Loucy (cell line): Measurements from ENCODE around the gene POLA1.
"Not testable (repeated sequence)": the region's sequence is repeated elsewhere in the genome, so short reads cannot be mapped to it uniquely, and the experiment has no call there.

Experiments
- H2AFZ ChIP-seq: fragments of 200-600 bp; sonication (generic); 2 replicates; pipeline ENCODE4 v1.6.0; 2016; ENCODE audit warnings: antibody characterized with exemption, mild to moderate bottlenecking, low read length, moderate library complexity
- H3F3A ChIP-seq: fragments of 200-600 bp; 2 replicates; pipeline ENCODE4 v1.6.0; 2016; ENCODE audit warnings: antibody characterized with exemption, low read depth, mild to moderate bottlenecking
- H3K27me3 ChIP-seq: fragments of 200-600 bp; sonication (generic); 2 replicates; pipeline ENCODE4 v1.6.1; 2014; ENCODE audit warnings: low read length, mild to moderate bottlenecking; ENCODE audit not compliant: insufficient read depth, poor library complexity, severe bottlenecking
- H3K36me3 ChIP-seq: fragments of 200-600 bp; sonication (generic); 2 replicates; pipeline ENCODE4 v1.6.1; 2016; ENCODE audit warnings: low read length; ENCODE audit not compliant: insufficient read depth
- H3K4me1 ChIP-seq: fragments of 200-600 bp; sonication (generic); 2 replicates; pipeline ENCODE4 v1.5.1; 2014; ENCODE audit warnings: low read length, mild to moderate bottlenecking; ENCODE audit not compliant: insufficient read depth, poor library complexity, severe bottlenecking
- H3K4me2 ChIP-seq: fragments of 200-600 bp; sonication (generic); 2 replicates; pipeline ENCODE4 v1.6.0; 2014; ENCODE audit warnings: antibody characterized with exemption, low read length, low read depth, mild to moderate bottlenecking; ENCODE audit not compliant: poor library complexity, severe bottlenecking
- H3K4me3 ChIP-seq: fragments of 200-600 bp; sonication (generic); 2 replicates; pipeline ENCODE4 v1.5.1; 2014; ENCODE audit warnings: low read length, mild to moderate bottlenecking, mixed read lengths; ENCODE audit not compliant: poor library complexity, severe bottlenecking
- H3K79me2 ChIP-seq: fragments of 200-600 bp; sonication (generic); 2 replicates; pipeline ENCODE4 v1.6.1; 2014; ENCODE audit warnings: low read length; ENCODE audit not compliant: insufficient read depth
- H3K9ac ChIP-seq: fragments of 200-600 bp; sonication (generic); 2 replicates; pipeline ENCODE4 v1.6.0; 2014; ENCODE audit warnings: mild to moderate bottlenecking, low read depth, low read length, moderate library complexity; ENCODE audit not compliant: poor library complexity, severe bottlenecking
- H3K9me2 ChIP-seq: fragments of 200-600 bp; sonication (generic); replicated peaks from 2 replicates; pipeline ENCODE4 v1.6.1; 2016; ENCODE audit warnings: low read depth, low read length, mixed read lengths
- H3K9me3 ChIP-seq: fragments of 200-600 bp; sonication (generic); 2 replicates; pipeline ENCODE4 v1.6.1; 2014; ENCODE audit warnings: mild to moderate bottlenecking, antibody characterized with exemption, low read length, low read depth; ENCODE audit not compliant: insufficient read depth
- H4K20me1 ChIP-seq: fragments of 200-600 bp; sonication (generic); 2 replicates; pipeline ENCODE4 v1.6.0; 2014; ENCODE audit warnings: antibody characterized with exemption, low read length, mild to moderate bottlenecking; ENCODE audit not compliant: insufficient read depth, poor library complexity, severe bottlenecking
- CTCF ChIP-seq: fragments of 200-600 bp; sonication (generic); conservative IDR thresholded peaks from 2 replicates; pipeline ENCODE4 v1.5.1; 2014; ENCODE audit warnings: mild to moderate bottlenecking, antibody characterized with exemption, low read length
- EZH2phosphoT487 ChIP-seq: fragments of 200-600 bp; IDR thresholded peaks from 2 replicates; pipeline ENCODE4 v1.6.1; 2018; ENCODE audit warnings: antibody characterized with exemption, mild to moderate bottlenecking, moderate library complexity, borderline replicate concordance

The POLA1 gene

GRCh38 chrX:24799565-24799964, 105.8 kb downstream of the POLA1 start:
- Histone ChIP-seq H3F3A (no peaks in the 10 kb centered on the region), H3K9me3 (no peaks in the 10 kb centered on the region), H3K9me2 (no peaks in the 10 kb centered on the region), H3K4me3 (no peak overlapping the region), H3K79me2 (no peaks in the 10 kb centered on the region), H4K20me1 (no peaks in the 10 kb centered on the region), H3K4me1 (no peaks in the 10 kb centered on the region), H3K9ac (no peak overlapping the region), H3K27me3 (no peaks in the 10 kb centered on the region), H3K36me3 (peaks cover 5% of the 10 kb centered on the region; the same call in 1 of the 2 replicates), H3K4me2 (no peak overlapping the region), H2AFZ (no peak overlapping the region)
- no peak for TF ChIP-seq CTCF

- Histone ChIP-seq H3K36me3 (0 out of 2 replicates have a peak, but pooled peaks cover 4% of the 10 kb centered on the region), H3K79me2 (no peaks in the 10 kb centered on the region), H3K27me3 (no peaks in the 10 kb centered on the region), H2AFZ (no peak overlapping the region), H3K9me3 (no peaks in the 10 kb centered on the region), H3K9me2 (no peaks in the 10 kb centered on the region), H3K4me3 (no peak overlapping the region), H3F3A (no peaks in the 10 kb centered on the region), H3K4me2 (no peak overlapping the region), H3K4me1 (peaks cover 8% of the 10 kb centered on the region), H4K20me1 (no peaks in the 10 kb centered on the region), H3K9ac (no peak overlapping the region)
- TF ChIP-seq EZH2phosphoT487 (no peak), CTCF (no peak)
Observed at GRCh38 chrX:24805201-24805600, 111.5 kb downstream of the POLA1 start.

GRCh38 chrX:24819807-24820206, 126.1 kb downstream of the POLA1 start:
- H3K4me3 ChIP-seq, H4K20me1 ChIP-seq, H3K9me2 ChIP-seq, H3K79me2 ChIP-seq, H3K9me3 ChIP-seq, H3K4me2 ChIP-seq, H3F3A ChIP-seq, H3K4me1 ChIP-seq, H2AFZ ChIP-seq, H3K27me3 ChIP-seq, H3K9ac ChIP-seq: not testable (repeated sequence)
- peaks cover 26% of the 10 kb centered on the region; the same call in 1 of the 2 replicates for H3K36me3 ChIP-seq

GRCh38 chrX:24828147-24828546, 134.4 kb downstream of the POLA1 start:
- H3K9me3 ChIP-seq, result no peaks in the 10 kb centered on the region

More at GRCh38 chrX:24828147-24828546, 134.4 kb downstream of the POLA1 start:
- no peaks in the 10 kb centered on the region for H3K79me2 ChIP-seq
- H2AFZ ChIP-seq, result no peak overlapping the region
- no peaks in the 10 kb centered on the region for H3K27me3 ChIP-seq
- H3K4me1 ChIP-seq, result no peaks in the 10 kb centered on the region
- H3K36me3 ChIP-seq, result peaks cover 39% of the 10 kb centered on the region; the same call in 1 of the 2 replicates
- no peak for TF ChIP-seq EZH2phosphoT487
- no peak for TF ChIP-seq CTCF
- H3F3A ChIP-seq, result no peaks in the 10 kb centered on the region
- H3K9ac ChIP-seq, result no peak overlapping the region
- no peaks in the 10 kb centered on the region for H3K9me2 ChIP-seq
- H3K4me3 ChIP-seq, result no peak overlapping the region
- H3K4me2 ChIP-seq, result no peak overlapping the region
- H4K20me1 ChIP-seq, result no peaks in the 10 kb centered on the region
